H1 (cell line): Measurements from ENCODE around the gene WDR5. TPM values are rescaled to one million over a fixed set of nuclear protein-coding genes. Genes with fewer than 3 reads are reported as not detected.

Source experiments
- CHD7 ChIP-seq: fragments of 300-600 bp; sonication (generic); IDR thresholded peaks from 2 replicates; pipeline ENCODE4 v1.7.1; 2012; ENCODE audit warnings: low read length, moderate library complexity, mild to moderate bottlenecking, inconsistent platforms; ENCODE audit not compliant: insufficient replicate concordance
- E2F6 ChIP-seq: IDR thresholded peaks from 2 replicates; pipeline ENCODE4 v1.6.1; 2012; ENCODE audit warnings: inconsistent platforms
- MAX ChIP-seq: IDR thresholded peaks from 2 replicates; pipeline ENCODE4 v1.6.1; 2012; ENCODE audit warnings: inconsistent platforms
- PHF8 ChIP-seq: fragments of 200-600 bp; sonication (generic); conservative IDR thresholded peaks from 2 replicates; pipeline ENCODE4 v1.7.1; 2012; ENCODE audit warnings: low read depth, mild to moderate bottlenecking, inconsistent platforms, low read length, moderate library complexity
- SIRT6 ChIP-seq: IDR thresholded peaks from one replicate; pipeline ENCODE4 v1.7.1; 2012; ENCODE audit warnings: low read length, inconsistent platforms
- SP2 ChIP-seq: IDR thresholded peaks from 2 replicates; pipeline ENCODE4 v1.6.1; 2012; ENCODE audit warnings: mild to moderate bottlenecking, low read length, inconsistent platforms
- SUZ12 ChIP-seq: fragments of 200-600 bp; sonication (generic); IDR thresholded peaks from 2 replicates; pipeline ENCODE4 v1.6.1; 2012; ENCODE audit warnings: mild to moderate bottlenecking, inconsistent platforms, low read length, moderate library complexity, mixed read lengths
- TAF7 ChIP-seq: optimal IDR thresholded peaks from 2 replicates; pipeline ENCODE3; 2011; ENCODE audit warnings: low read depth, mild to moderate bottlenecking, inconsistent platforms, low read length, moderate library complexity, borderline replicate concordance
- polyA plus RNA-seq, 7 experiments: library from polyadenylated mRNA; depleted of rRNA in 3 of 7; stranded (reverse) in 5 of 7; unstranded in 2 of 7; fragments of >200 nt in 5 of 7; fragments of 200-250 nt in 2 of 7; gene quantifications; 1 replicate in 5 of 7; 2 replicates in 1 of 7; 4 replicates in 1 of 7; pipeline versions ENCODE4 v1.2.1 to v1.2.3, GENCODE V29; 2011 to 2013; ENCODE audit warnings: missing spikeins in 2 of 7, mixed read lengths in 2 of 7
- total RNA-seq: library from RNA; stranded (reverse); fragmentation: NEBNext Ultra II Directional; extraction: Animal tissue kit (Norgen Biotek cat#: 25700); gene quantifications from 2 replicates; pipeline ENCODE4 v1.2.1, GENCODE V29; 2021

WDR5 gene
- total and polyA plus RNA-seq, 2 of the 8 experiments (the other 6 are each of a cell fraction or from before 2014, with no cell fraction given): 38.4 to 68.1 TPM

GRCh38 chr9:134185536-134186011 is 49.7 kb downstream of the WDR5 start (continued):
- no peak for TF ChIP-seq CHD7
- no peak for TF ChIP-seq SIRT6
- no peak for TF ChIP-seq MAX
- TF ChIP-seq SP2: no peak
- TF ChIP-seq PHF8: no peak
- TF ChIP-seq SUZ12: no peak
- no peak for TF ChIP-seq TAF7
- no peak for TF ChIP-seq E2F6
